Measurements from ENCODE around the gene KPNB1.
A peak's percentile ranks its signal among the peaks of the same experiment; 100 is the strongest.

DNA sequence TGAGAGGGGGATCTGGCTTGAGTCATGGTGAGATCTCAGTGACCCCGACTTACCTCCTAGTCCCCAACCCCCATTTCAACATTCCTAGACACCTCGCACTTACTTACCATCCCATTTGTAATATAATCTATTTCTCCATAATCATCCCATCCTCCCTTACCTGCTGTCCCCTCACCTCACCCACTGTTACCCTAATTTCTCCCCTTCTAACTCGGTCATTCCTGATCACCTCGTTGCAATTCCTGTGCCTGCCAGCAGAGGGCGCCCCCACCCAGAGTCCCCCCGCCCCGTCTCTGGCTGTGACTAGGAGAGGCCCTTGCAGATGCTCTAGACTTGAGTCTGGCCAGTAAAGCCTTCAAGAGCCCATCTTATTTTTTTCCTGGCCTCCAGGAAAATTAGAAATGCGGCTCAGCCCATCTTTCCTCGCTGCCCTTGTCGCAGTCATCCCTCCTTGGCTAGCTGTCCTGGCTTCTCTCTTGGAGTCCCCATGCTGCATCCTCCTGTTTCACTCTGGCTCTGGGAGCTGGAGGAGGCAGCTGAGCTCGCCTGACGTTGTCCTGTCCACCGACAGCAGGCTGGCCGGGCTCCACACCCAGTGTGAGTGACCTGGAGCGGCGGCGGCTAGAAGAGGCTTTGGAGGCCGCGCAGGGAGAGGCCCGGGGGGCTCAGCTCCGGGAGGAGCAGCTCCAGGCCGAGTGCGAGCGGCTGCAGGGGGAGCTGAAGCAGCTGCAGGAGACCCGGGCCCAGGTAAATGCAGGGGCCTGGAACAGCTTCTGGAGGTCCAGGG, 49.2 kb downstream of the KPNB1 start:
- no peak for TF ChIP-seq POLR2A (IDR thresholded peaks at IDR 0.05)
- TF ChIP-seq, protein P1, sequence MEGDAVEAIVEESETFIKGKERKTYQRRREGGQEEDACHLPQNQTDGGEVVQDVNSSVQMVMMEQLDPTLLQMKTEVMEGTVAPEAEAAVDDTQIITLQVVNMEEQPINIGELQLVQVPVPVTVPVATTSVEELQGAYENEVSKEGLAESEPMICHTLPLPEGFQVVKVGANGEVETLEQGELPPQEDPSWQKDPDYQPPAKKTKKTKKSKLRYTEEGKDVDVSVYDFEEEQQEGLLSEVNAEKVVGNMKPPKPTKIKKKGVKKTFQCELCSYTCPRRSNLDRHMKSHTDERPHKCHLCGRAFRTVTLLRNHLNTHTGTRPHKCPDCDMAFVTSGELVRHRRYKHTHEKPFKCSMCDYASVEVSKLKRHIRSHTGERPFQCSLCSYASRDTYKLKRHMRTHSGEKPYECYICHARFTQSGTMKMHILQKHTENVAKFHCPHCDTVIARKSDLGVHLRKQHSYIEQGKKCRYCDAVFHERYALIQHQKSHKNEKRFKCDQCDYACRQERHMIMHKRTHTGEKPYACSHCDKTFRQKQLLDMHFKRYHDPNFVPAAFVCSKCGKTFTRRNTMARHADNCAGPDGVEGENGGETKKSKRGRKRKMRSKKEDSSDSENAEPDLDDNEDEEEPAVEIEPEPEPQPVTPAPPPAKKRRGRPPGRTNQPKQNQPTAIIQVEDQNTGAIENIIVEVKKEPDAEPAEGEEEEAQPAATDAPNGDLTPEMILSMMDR (IDR thresholded peaks at IDR 0.05) = peak; percentile 64 to 97 (median 70)

All from Peyer's patch (tissue), 4 donors.